ENCODE results near the gene CLEC2B. TPM values are rescaled to one million over a fixed set of nuclear protein-coding genes. Genes with fewer than 3 reads are reported as not detected.
"Not testable (repeated sequence)": the region's sequence is repeated elsewhere in the genome, so short reads cannot be mapped to it uniquely, and the experiment has no call there.

Gene CLEC2B
- total and polyA plus RNA-seq, 8 donors: 16.3 to 34.7 (median 23.8) TPM

- Histone ChIP-seq H3K36me3 (no peaks in the 10 kb centered on the region), H3K4me3 (no peak overlapping the region), H3K4me1 (no peaks in the 10 kb centered on the region), H3K27me3 (no peaks in the 10 kb centered on the region), H3K27ac (no peak overlapping the region), H3K9me3 (no peaks in the 10 kb centered on the region)
- DNase-seq (no peak), ATAC-seq (no peak)
- TF ChIP-seq, protein P1, sequence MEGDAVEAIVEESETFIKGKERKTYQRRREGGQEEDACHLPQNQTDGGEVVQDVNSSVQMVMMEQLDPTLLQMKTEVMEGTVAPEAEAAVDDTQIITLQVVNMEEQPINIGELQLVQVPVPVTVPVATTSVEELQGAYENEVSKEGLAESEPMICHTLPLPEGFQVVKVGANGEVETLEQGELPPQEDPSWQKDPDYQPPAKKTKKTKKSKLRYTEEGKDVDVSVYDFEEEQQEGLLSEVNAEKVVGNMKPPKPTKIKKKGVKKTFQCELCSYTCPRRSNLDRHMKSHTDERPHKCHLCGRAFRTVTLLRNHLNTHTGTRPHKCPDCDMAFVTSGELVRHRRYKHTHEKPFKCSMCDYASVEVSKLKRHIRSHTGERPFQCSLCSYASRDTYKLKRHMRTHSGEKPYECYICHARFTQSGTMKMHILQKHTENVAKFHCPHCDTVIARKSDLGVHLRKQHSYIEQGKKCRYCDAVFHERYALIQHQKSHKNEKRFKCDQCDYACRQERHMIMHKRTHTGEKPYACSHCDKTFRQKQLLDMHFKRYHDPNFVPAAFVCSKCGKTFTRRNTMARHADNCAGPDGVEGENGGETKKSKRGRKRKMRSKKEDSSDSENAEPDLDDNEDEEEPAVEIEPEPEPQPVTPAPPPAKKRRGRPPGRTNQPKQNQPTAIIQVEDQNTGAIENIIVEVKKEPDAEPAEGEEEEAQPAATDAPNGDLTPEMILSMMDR (IDR thresholded peaks at IDR 0.05): no peak
- intact Hi-C loops (cut with DNase I): no loop called here
Observed at GRCh38 chr12:9881988-9882387, 12.8 kb upstream of the CLEC2B start.

DNA sequence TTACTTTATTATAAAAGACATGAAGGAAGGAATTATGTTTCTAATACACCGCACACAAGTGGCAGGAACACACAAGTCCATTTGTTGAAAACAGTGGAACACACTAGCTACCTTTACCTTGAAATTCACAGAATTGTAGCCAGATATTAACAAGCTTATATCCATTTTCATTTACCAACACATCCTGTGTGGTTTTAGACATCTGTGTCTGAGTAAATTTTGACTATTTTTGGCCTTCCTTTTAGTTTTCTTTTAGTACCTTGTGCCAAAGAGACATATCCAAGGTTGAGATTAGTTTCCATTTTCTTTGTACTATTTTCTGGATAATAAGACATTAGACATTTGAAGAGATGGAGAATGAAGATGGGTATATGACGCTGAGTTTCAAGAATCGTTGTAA lies 12.1 kb upstream of the CLEC2B start, which contains the start of gene KLRF2:
KLRF2 (plus strand) TSS at position 244 of the 400 bp plus-strand sequence; CDS start at position 351, 107 bp downstream.
- TF ChIP-seq, protein P1 (IDR thresholded peaks at IDR 0.05): no peak
- H3K36me3 ChIP-seq: no peaks in the 10 kb centered on the region
- H3K9me3 ChIP-seq: no peaks in the 10 kb centered on the region
- H3K4me1 ChIP-seq: no peaks in the 10 kb centered on the region
- H3K27me3 ChIP-seq: no peaks in the 10 kb centered on the region
- intact Hi-C loops (cut with DNase I): no loop called here
- ATAC-seq (no peak), DNase-seq (no peak)
- no peak within 1 kb of the TSS for H3K4me3 ChIP-seq
- no peak within 1 kb of the TSS for H3K27ac ChIP-seq

DNA sequence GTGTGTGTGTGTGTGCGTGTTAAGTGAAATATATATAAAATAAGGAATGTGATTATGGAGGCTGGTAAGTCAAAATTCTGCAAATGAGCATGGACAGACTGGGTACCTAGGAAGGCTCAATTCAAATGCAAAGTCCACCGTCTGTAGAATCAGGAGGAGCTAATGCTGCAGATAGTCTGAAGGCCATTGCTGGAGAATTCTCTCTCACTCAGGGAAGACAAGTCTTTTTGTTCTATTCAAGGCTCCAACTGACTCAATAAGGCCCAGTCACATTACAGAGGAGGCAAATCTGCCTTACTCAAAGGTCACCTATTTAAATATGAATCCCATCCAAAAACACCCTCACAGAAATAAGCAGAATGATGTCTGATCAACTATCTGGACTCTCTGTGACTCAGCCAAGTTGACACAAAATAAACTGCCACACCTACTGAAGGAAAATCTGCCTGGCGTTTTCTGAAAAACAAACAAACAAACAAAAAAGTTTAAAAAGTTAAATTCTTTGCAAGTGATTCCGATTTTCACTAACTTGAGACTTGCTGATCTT lies 11.5 kb upstream of the CLEC2B start:
- no peaks in the 10 kb centered on the region for H3K36me3 ChIP-seq
- TF ChIP-seq, protein P1 (IDR thresholded peaks at IDR 0.05): no peak
- DNase-seq: no peak
- H3K9me3 ChIP-seq: no peaks in the 10 kb centered on the region
- H3K27me3 ChIP-seq: no peaks in the 10 kb centered on the region
- H3K27ac ChIP-seq: no peak overlapping the region
- intact Hi-C loops (cut with DNase I): no loop called here
- no peak overlapping the region for H3K4me3 ChIP-seq
- no peaks in the 10 kb centered on the region for H3K4me1 ChIP-seq
- no peak for ATAC-seq

GRCh38 chr12:9876120-9876519 lies 7.0 kb upstream of the CLEC2B start:
- H3K36me3 ChIP-seq; H3K27ac ChIP-seq; H3K27me3 ChIP-seq; H3K9me3 ChIP-seq; ATAC-seq; H3K4me1 ChIP-seq; H3K4me3 ChIP-seq; intact Hi-C loops (cut with DNase I): not testable (repeated sequence)
- DNase-seq: peak in 1 of 4 donors; percentile 72

GRCh38 chr12:9872742-9873141 lies 3.6 kb upstream of the CLEC2B start:
- H3K4me1 ChIP-seq: peaks cover 4 to 15% of the 10 kb centered on the region in 2 donors
- TF ChIP-seq, protein P1 (IDR thresholded peaks at IDR 0.05): no peak
- H3K36me3 ChIP-seq: no peaks in the 10 kb centered on the region
- no peak overlapping the region for H3K4me3 ChIP-seq
- no peaks in the 10 kb centered on the region for H3K9me3 ChIP-seq
- no peaks in the 10 kb centered on the region for H3K27me3 ChIP-seq
- ATAC-seq (no peak), DNase-seq (peak in 1 of 4 donors; percentile 47)
- H3K27ac ChIP-seq: no peak overlapping the region
- intact Hi-C loops (cut with DNase I): no loop called here

DNA sequence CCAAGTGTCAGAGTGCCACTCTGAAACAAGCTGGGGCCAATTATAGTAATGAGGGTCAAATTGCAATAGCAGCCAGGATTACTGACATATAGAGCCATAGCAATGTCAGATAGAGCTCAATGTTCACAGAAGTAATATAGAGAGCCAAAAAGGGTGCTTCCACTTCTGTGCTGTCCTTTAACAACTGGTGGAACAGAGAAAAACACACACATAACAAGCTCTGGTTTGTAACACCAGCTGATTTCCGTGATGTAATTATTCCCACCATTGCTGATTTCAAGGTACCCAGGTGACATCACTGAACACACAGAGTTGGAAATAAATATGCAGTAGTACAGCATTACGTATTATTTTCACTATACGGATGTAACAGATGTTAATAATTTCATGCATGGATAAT lies 3.0 kb upstream of the CLEC2B start:
- no peaks in the 10 kb centered on the region for H3K27me3 ChIP-seq
- H3K36me3 ChIP-seq: no peaks in the 10 kb centered on the region
- H3K9me3 ChIP-seq: no peaks in the 10 kb centered on the region
- no peak overlapping the region for H3K4me3 ChIP-seq
- no peak overlapping the region for H3K27ac ChIP-seq
- TF ChIP-seq, protein P1 (IDR thresholded peaks at IDR 0.05): no peak
- ATAC-seq (no peak), DNase-seq (no peak)
- intact Hi-C loops (cut with DNase I): no loop called here
- H3K4me1 ChIP-seq: peaks cover 4 to 15% of the 10 kb centered on the region in 2 donors

Measured in left lung (tissue), 10 donors.